ENCODE measurements around the gene EXO5. TPM values are rescaled to one million over a fixed set of nuclear protein-coding genes. Genes with fewer than 3 reads are reported as not detected.

The EXO5 gene
- total RNA-seq, 1 experiment from 2014 or later = 0.57 TPM

GRCh38 chr1:40476924-40477677, 31.5 kb upstream of the EXO5 start, which contains the start of gene ZFP69:
Gene ZFP69 (plus strand): TSS chr1:40477290. CDS start chr1:40479362, 2,072 bp downstream.
- no peaks in the 10 kb centered on the region for H3K9me2 ChIP-seq (ENCODE audit: insufficient read depth)
- H3K9ac ChIP-seq (ENCODE audit: low read length) = no peak within 1 kb of the TSS
- H3K4me1 ChIP-seq (ENCODE audit: control insufficient read depth in 1 of 2, insufficient read depth in 2 of 2, low read length in 2 of 2) = no peaks in the 10 kb centered on the region
- no peak within 1 kb of the TSS for H2AFZ ChIP-seq (ENCODE audit: low read depth, low read length, poor library complexity, severe bottlenecking)
- RAD21 ChIA-PET (ENCODE audit: low non-redundant PET in 1 of 2, low total read pairs in 2 of 2, uncharacterized antibody in 2 of 2, unreplicated experiment in 2 of 2) = no interaction called here
- no peak within 1 kb of the TSS for H3K27ac ChIP-seq (ENCODE audit: low read depth, low read length)
- H3K79me2 ChIP-seq (ENCODE audit: insufficient read depth, low read length) = no peaks in the 10 kb centered on the region
- intact Hi-C loops (cut with micrococcal nuclease) = loop anchor here (2.0 kb wide), 1 partner anchor 38 kb away; no protein-coding TSS in a partner anchor
- H3K36me3 ChIP-seq (ENCODE audit: control insufficient read depth in 1 of 2, insufficient read depth in 2 of 2, low read length in 2 of 2) = no peaks in the 10 kb centered on the region
- H3K4me2 ChIP-seq (ENCODE audit: low read length) = no peak within 1 kb of the TSS
- H3K9me3 ChIP-seq (ENCODE audit: control insufficient read depth in 1 of 2, insufficient read depth in 1 of 2, low read depth in 1 of 2, low read length in 2 of 2) = peaks cover 3 to 22% of the 10 kb centered on the region in 2 experiments; a peak in 2 of 4 replicates
- BruUV-seq (replicated peaks) = no TSS peak
- POLR2A ChIA-PET = no interaction called here
- ATAC-seq (no peak), DNase-seq (ENCODE audit: low read depth, low spot score) (no peak)
- no peaks in the 10 kb centered on the region for H3K27me3 ChIP-seq (ENCODE audit: insufficient read depth, low read length)
- TF ChIP-seq SRF (IDR thresholded peaks at IDR 0.05; ENCODE audit: low read depth) (no peak), EZH2 (IDR thresholded peaks at IDR 0.05) (no peak), JUND (IDR thresholded peaks at IDR 0.05) (no peak), FOSL1 (IDR thresholded peaks at IDR 0.05; ENCODE audit: low read depth) (no peak), CTCF (IDR thresholded peaks at IDR 0.05 in 2 of 3, conservative IDR thresholded peaks at IDR 0.05 in 1 of 3; ENCODE audit: borderline replicate concordance in 1 of 3, insufficient read depth in 1 of 3, low read depth in 2 of 3, low read length in 2 of 3) (no peak), POLR2A (IDR thresholded peaks at IDR 0.05; ENCODE audit: borderline replicate concordance, extremely low read depth, insufficient read depth, insufficient read length) (no peak), EZH2phosphoT487 (IDR thresholded peaks at IDR 0.05; ENCODE audit: borderline replicate concordance) (no peak), TCF7L2 (IDR thresholded peaks at IDR 0.05; ENCODE audit: borderline replicate concordance, extremely low read depth, insufficient read depth, insufficient read length) (no peak), SP1 (IDR thresholded peaks at IDR 0.05; ENCODE audit: low read depth) (no peak), POLR2AphosphoS5 (IDR thresholded peaks at IDR 0.05; ENCODE audit: low read depth, low read length) (no peak), CBX3 (IDR thresholded peaks at IDR 0.05; ENCODE audit: low read depth) (no peak), ZFX (IDR thresholded peaks at IDR 0.05) (no peak), ZNF274 (IDR thresholded peaks at IDR 0.05; ENCODE audit: low read depth, low read length) (no peak), EGR1 (IDR thresholded peaks at IDR 0.05; ENCODE audit: low read depth) (no peak)
- TF ChIP-seq, protein P1, sequence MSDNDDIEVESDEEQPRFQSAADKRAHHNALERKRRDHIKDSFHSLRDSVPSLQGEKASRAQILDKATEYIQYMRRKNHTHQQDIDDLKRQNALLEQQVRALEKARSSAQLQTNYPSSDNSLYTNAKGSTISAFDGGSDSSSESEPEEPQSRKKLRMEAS (IDR thresholded peaks at IDR 0.05) = no peak
- TF ChIP-seq, protein P2, sequence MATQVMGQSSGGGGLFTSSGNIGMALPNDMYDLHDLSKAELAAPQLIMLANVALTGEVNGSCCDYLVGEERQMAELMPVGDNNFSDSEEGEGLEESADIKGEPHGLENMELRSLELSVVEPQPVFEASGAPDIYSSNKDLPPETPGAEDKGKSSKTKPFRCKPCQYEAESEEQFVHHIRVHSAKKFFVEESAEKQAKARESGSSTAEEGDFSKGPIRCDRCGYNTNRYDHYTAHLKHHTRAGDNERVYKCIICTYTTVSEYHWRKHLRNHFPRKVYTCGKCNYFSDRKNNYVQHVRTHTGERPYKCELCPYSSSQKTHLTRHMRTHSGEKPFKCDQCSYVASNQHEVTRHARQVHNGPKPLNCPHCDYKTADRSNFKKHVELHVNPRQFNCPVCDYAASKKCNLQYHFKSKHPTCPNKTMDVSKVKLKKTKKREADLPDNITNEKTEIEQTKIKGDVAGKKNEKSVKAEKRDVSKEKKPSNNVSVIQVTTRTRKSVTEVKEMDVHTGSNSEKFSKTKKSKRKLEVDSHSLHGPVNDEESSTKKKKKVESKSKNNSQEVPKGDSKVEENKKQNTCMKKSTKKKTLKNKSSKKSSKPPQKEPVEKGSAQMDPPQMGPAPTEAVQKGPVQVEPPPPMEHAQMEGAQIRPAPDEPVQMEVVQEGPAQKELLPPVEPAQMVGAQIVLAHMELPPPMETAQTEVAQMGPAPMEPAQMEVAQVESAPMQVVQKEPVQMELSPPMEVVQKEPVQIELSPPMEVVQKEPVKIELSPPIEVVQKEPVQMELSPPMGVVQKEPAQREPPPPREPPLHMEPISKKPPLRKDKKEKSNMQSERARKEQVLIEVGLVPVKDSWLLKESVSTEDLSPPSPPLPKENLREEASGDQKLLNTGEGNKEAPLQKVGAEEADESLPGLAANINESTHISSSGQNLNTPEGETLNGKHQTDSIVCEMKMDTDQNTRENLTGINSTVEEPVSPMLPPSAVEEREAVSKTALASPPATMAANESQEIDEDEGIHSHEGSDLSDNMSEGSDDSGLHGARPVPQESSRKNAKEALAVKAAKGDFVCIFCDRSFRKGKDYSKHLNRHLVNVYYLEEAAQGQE (IDR thresholded peaks at IDR 0.05; ENCODE audit: low read depth) = no peak
- TF ChIP-seq, protein P3, sequence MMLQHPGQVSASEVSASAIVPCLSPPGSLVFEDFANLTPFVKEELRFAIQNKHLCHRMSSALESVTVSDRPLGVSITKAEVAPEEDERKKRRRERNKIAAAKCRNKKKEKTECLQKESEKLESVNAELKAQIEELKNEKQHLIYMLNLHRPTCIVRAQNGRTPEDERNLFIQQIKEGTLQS (IDR thresholded peaks at IDR 0.05) = no peak
- H4K20me1 ChIP-seq (ENCODE audit: insufficient read depth) = no peaks in the 10 kb centered on the region
- H3K4me3 ChIP-seq (replicated peaks in 1 of 2; ENCODE audit: low read depth in 1 of 2, low read length in 2 of 2) = no peak within 1 kb of the TSS
- CTCF ChIA-PET = no interaction called here

Data from HCT116 (cell line).